HUES6 (cell line): ENCODE results near the gene GABRR3.

Source experiments
- H3K27ac ChIP-seq: 2 replicates; pipeline ENCODE4 v1.7.0; 2013; ENCODE audit warnings: low read depth, mild to moderate bottlenecking, low read length, inconsistent platforms
- H3K27me3 ChIP-seq: 2 replicates; pipeline ENCODE4 v1.6.1; 2013; ENCODE audit warnings: low read length; ENCODE audit not compliant: control insufficient read depth, insufficient read depth
- H3K36me3 ChIP-seq: 2 replicates; pipeline ENCODE4 v1.6.1; 2013; ENCODE audit warnings: low read length; ENCODE audit not compliant: control insufficient read depth, insufficient read depth
- H3K4me1 ChIP-seq: 2 replicates; pipeline ENCODE4 v1.6.1; 2013; ENCODE audit warnings: low read length; ENCODE audit not compliant: control insufficient read depth, insufficient read depth
- H3K4me3 ChIP-seq: 2 replicates; pipeline ENCODE4 v1.5.1; 2013; ENCODE audit warnings: low read depth, low read length
- H3K9ac ChIP-seq: one replicate; pipeline ENCODE4 v1.6.1; 2013; ENCODE audit warnings: mild to moderate bottlenecking, low read length
- H3K9me3 ChIP-seq: 2 replicates; pipeline ENCODE4 v1.6.1; 2013; ENCODE audit warnings: low read depth, low read length; ENCODE audit not compliant: control insufficient read depth, insufficient read depth

The GABRR3 gene

DNA sequence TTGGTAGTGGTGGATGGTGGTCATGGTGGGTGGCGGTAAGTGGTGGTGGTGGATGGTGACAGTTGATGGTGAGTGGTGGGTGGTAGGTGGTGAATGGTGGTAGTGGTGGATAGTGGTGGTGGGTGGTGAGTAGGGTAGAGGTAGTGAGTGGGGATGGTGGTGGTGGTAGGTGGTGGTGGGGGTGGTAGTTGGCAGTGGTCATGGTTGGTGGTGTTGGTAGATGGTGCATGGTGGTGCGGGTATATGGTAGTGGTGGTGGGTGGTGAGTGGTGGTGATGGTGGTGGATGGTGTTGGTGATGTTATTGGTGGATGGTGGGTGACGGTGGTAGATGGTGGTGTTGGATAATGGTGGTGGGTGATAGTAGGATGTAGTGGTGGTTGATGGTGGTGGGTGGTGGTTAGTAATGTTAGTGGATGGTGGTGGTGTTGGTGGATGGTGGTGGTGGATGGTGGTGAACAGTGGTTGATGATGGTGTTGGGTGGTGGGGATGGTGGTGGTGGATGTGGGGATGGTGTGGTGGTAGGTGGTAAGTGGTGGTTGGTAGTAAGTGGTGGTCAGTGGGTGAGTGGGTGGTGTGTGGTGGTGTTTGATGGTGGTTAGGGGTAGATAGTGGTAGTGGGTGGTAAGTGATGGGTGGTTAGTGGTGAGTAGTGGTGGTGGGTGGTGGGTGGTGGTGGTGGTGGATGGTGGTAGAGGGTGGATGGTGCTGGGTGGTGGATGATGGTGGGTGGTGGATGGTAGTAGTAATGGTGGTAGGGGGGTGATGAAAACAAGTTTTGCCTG is 46.1 kb downstream of the GABRR3 start:
- Histone ChIP-seq H3K27ac (no peak overlapping the region), H3K9ac (no peak overlapping the region), H3K4me3 (no peak overlapping the region), H3K9me3 (no peaks in the 10 kb centered on the region), H3K27me3 (no peaks in the 10 kb centered on the region), H3K4me1 (peaks cover 13% of the 10 kb centered on the region; the same call in 1 of the 2 replicates), H3K36me3 (no peaks in the 10 kb centered on the region)

GRCh38 chr3:97987306-97987705 is 47.8 kb downstream of the GABRR3 start:
- no peaks in the 10 kb centered on the region for H3K9me3 ChIP-seq
- no peaks in the 10 kb centered on the region for H3K4me1 ChIP-seq
- no peak overlapping the region for H3K9ac ChIP-seq
- no peaks in the 10 kb centered on the region for H3K36me3 ChIP-seq
- no peaks in the 10 kb centered on the region for H3K27me3 ChIP-seq
- H3K27ac ChIP-seq = no peak overlapping the region
- H3K4me3 ChIP-seq = no peak overlapping the region

- no peak overlapping the region for H3K27ac ChIP-seq
- no peaks in the 10 kb centered on the region; the same call in 1 of the 2 replicates for H3K4me1 ChIP-seq
- no peaks in the 10 kb centered on the region for H3K36me3 ChIP-seq
- no peaks in the 10 kb centered on the region for H3K9me3 ChIP-seq
- no peak overlapping the region for H3K4me3 ChIP-seq
- no peak overlapping the region for H3K9ac ChIP-seq
- H3K27me3 ChIP-seq = no peaks in the 10 kb centered on the region
Measured at GRCh38 chr3:97983933-97984491, 51.1 kb downstream of the GABRR3 start.

GRCh38 chr3:97981886-97982285 is 53.2 kb downstream of the GABRR3 start:
- Histone ChIP-seq H3K4me1 (no peaks in the 10 kb centered on the region; the same call in 1 of the 2 replicates), H3K27me3 (no peaks in the 10 kb centered on the region), H3K9me3 (no peaks in the 10 kb centered on the region), H3K27ac (no peak overlapping the region), H3K9ac (no peak overlapping the region), H3K36me3 (no peaks in the 10 kb centered on the region), H3K4me3 (no peak overlapping the region)

DNA sequence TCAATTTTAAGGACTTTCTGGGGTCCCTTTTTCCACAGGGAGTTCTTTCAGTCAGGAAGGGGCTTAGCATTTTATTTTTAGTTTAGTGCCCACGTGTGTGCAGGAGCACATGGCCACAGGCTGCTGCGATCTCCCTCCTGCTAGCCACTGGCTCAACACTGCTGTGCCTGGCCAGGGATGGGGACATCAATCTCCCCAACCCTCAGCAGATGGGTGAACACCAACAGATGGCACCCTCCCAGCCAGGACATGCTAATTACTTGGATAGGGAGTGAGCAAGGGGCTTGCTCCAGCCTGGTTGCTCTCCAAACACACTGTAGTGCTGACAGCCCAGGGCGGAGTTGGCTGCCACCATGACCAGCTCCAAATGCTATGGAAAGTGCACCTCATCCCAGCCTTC is 55.5 kb downstream of the GABRR3 start:
- Histone ChIP-seq H3K4me1 (no peaks in the 10 kb centered on the region; the same call in 1 of the 2 replicates), H3K9me3 (no peaks in the 10 kb centered on the region), H3K27me3 (no peaks in the 10 kb centered on the region), H3K9ac (no peak overlapping the region), H3K36me3 (no peaks in the 10 kb centered on the region), H3K27ac (no peak overlapping the region), H3K4me3 (no peak overlapping the region)

- Histone ChIP-seq H3K36me3 (no peaks in the 10 kb centered on the region), H3K9ac (no peak overlapping the region)
Measured at GRCh38 chr3:97975466-97975865, 59.6 kb downstream of the GABRR3 start.

GRCh38 chr3:97974996-97975395 is 60.1 kb downstream of the GABRR3 start:
- no peak overlapping the region for H3K27ac ChIP-seq
- H3K4me1 ChIP-seq = peaks cover 9% of the 10 kb centered on the region
- H3K9me3 ChIP-seq = no peaks in the 10 kb centered on the region
- H3K4me3 ChIP-seq = no peak overlapping the region
- no peak overlapping the region for H3K9ac ChIP-seq
- H3K36me3 ChIP-seq = no peaks in the 10 kb centered on the region
- peaks cover 8% of the 10 kb centered on the region for H3K27me3 ChIP-seq

More at GRCh38 chr3:97975466-97975865, 59.6 kb downstream of the GABRR3 start:
- peaks cover 9% of the 10 kb centered on the region for H3K4me1 ChIP-seq
- H3K27ac ChIP-seq = no peak overlapping the region
- H3K27me3 ChIP-seq = peaks cover 8% of the 10 kb centered on the region
- no peak overlapping the region for H3K4me3 ChIP-seq
- H3K9me3 ChIP-seq = no peaks in the 10 kb centered on the region

GRCh38 chr3:97972976-97973375 is 62.1 kb downstream of the GABRR3 start:
- Histone ChIP-seq H3K9me3 (no peaks in the 10 kb centered on the region), H3K27me3 (peaks cover 8% of the 10 kb centered on the region), H3K4me3 (no peak overlapping the region), H3K9ac (no peak overlapping the region), H3K36me3 (no peaks in the 10 kb centered on the region), H3K4me1 (peaks cover 9% of the 10 kb centered on the region), H3K27ac (no peak overlapping the region)

DNA sequence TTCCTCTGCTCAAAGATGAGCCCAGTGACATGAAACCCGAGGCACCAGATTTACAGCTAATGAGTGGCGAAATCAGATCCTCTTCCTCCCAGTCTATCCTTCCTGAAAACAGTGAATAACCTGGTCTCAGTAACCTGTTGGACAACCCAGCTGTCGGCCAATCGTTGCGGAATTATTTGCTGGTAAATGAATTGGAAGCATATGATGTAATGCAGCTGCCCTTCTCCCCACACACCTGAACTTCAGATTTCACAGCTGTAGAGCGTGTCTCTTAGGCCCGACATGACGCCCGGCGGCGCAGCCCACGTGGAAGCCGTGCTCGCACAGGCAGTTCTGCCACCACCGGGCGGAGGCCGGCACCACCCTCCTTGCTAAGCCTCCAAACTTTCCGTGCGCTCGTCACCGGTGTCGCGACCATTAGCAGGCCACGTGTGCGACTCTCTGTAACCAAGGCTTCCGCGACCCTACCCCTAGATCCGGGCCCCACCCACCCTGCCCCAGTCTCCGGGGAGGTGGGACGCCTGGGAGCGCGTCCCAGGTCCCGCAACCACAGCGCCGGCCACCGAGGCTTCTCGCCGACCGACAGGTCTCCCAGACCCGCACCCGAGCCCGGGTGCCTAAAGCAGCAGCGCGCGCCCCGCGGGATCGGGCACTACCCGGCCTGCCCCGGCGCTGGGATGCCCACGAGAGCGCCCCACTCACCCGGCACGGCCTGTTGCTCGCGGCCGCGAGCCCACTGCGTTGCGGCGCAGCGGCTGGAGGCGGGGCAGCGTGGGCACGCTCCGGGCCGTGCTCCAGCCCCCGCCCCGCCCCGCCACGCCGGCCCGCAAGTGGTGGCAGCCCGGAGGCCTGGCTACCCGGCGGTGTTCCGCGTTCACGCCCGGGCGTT is 63.2 kb downstream of the GABRR3 start, which contains the start of gene RIOX2:
RIOX2 (minus strand) TSS at position 753 of the 889 bp plus-strand sequence. CDS start 4,838 bp downstream, outside the sequence.
- Histone ChIP-seq H3K36me3 (peaks cover 3% of the 10 kb centered on the region; the same call in 1 of the 2 replicates), H3K27me3 (peaks cover 8% of the 10 kb centered on the region), H3K9me3 (no peaks in the 10 kb centered on the region), H3K4me3 (peak within 1 kb of the TSS; percentile 63), H3K9ac (peak within 1 kb of the TSS; percentile 77), H3K27ac (no peak within 1 kb of the TSS), H3K4me1 (peaks cover 9% of the 10 kb centered on the region)

DNA sequence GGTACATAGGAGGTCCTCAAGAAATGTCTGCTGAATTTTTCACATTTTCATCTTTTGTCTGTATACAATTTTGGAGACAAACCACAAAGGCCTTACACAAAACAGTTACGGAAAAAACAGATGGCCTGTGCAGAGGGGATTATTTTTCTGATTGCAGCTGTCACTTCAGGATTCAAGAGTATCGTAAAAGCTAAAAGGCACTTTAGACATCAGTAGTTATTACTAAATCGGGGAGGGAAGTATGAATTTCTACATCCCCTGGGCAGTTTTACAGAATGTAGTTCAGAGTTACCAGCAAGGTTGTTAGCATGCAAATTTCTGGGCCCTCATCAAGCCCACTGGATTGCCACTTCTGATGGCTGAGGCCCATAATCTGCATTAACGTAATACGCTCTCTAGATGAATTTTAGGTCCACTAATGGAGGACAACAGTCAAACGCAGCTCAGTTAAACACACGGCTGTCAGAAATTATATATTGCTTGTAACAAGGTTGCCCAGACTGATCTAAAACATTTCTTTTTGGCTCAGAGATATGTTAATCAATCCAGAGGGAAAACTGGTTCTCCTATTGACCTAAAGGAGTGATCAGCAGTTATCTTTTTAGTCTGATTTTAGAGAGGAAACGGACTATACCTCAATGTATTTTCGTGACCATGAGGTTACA is 64.0 kb downstream of the GABRR3 start:
- peak overlapping the region; percentile 69 for H3K9ac ChIP-seq
- peaks cover 8% of the 10 kb centered on the region for H3K27me3 ChIP-seq
- no peaks in the 10 kb centered on the region for H3K9me3 ChIP-seq
- peaks cover 4% of the 10 kb centered on the region; the same call in 1 of the 2 replicates for H3K36me3 ChIP-seq
- no peak overlapping the region for H3K27ac ChIP-seq
- H3K4me1 ChIP-seq = peaks cover 9% of the 10 kb centered on the region
- H3K4me3 ChIP-seq = peak overlapping the region; percentile 63
